GM21576 (cell line): ENCODE data around the gene PLCE1.

Source experiments
- ATAC-seq: cut with Tn5 transposase; IDR thresholded peaks from one replicate; pipeline ENCODE4 v1.9.1; 2021; ENCODE audit warnings: mild to moderate bottlenecking, moderate library complexity; ENCODE audit not compliant: unreplicated experiment

The PLCE1 gene

GRCh38 chr10:94016727-94017714, 23.3 kb downstream of the PLCE1 start:
- no peak for ATAC-seq

GRCh38 chr10:94018107-94018506, 24.4 kb downstream of the PLCE1 start:
- no peak for ATAC-seq

- no peak for ATAC-seq
Measured at GRCh38 chr10:94023906-94024305, 30.2 kb downstream of the PLCE1 start.

GRCh38 chr10:94024407-94024806, 30.7 kb downstream of the PLCE1 start:
- ATAC-seq: no peak

GRCh38 chr10:94025806-94026205, 32.1 kb downstream of the PLCE1 start:
- no peak for ATAC-seq

- ATAC-seq: no peak
Measured at GRCh38 chr10:94027197-94027596, 33.5 kb downstream of the PLCE1 start.

- ATAC-seq: no peak
Measured at GRCh38 chr10:94029955-94030354, 36.2 kb downstream of the PLCE1 start.

- ATAC-seq: no peak
Measured at GRCh38 chr10:94035982-94036765, 42.4 kb downstream of the PLCE1 start.

GRCh38 chr10:94036766-94037033, 43.0 kb downstream of the PLCE1 start:
- ATAC-seq: no peak

- ATAC-seq: no peak
Measured at GRCh38 chr10:94037286-94037685, 43.6 kb downstream of the PLCE1 start.

GRCh38 chr10:94038024-94038423, 44.3 kb downstream of the PLCE1 start:
- ATAC-seq: no peak

GRCh38 chr10:94041206-94041605, 47.5 kb downstream of the PLCE1 start:
- ATAC-seq: no peak

- no peak for ATAC-seq
Measured at GRCh38 chr10:94042001-94042833, 48.5 kb downstream of the PLCE1 start.

GRCh38 chr10:94042834-94043175, 49.1 kb downstream of the PLCE1 start:
- no peak for ATAC-seq
